H4 (cell line): ENCODE measurements around the gene NEDD4L. TPM values are rescaled to one million over a fixed set of nuclear protein-coding genes. Genes with fewer than 3 reads are reported as not detected.

Source experiments
- DNase-seq: peaks from one replicate; pipeline ENCODE4 v3.0.0-alpha.2; 2015; ENCODE audit warnings: low spot score
- total RNA-seq: library from RNA; depleted of rRNA; stranded (reverse); fragments of >200 nt; shearing (Covaris generic); gene quantifications from 2 replicates; pipeline ENCODE4 v1.2.3, GENCODE V29; 2014

The NEDD4L gene
- total RNA-seq, 1 experiment from 2014 or later: 20.4 TPM

DNA sequence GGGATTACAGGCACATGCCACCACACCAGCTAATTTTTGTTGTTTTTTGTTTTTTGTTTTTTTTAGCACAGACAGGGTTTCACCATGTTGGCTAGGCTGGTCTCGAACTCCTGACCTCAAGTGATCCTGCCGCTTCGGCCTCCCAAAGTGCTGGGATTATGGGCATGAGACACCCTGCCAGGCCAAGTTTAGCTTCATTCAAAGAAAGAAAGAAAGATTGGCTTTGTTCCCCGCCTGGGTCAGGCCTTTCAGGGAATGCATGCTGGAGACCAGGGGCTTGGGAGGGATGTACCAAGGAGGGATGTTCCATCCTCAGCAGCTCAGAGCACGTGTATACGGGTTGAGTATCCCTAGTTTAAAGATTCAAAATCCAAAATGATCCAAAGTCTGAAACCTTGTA lies 301.8 kb downstream of the NEDD4L start:
- DNase-seq: no peak

DNA sequence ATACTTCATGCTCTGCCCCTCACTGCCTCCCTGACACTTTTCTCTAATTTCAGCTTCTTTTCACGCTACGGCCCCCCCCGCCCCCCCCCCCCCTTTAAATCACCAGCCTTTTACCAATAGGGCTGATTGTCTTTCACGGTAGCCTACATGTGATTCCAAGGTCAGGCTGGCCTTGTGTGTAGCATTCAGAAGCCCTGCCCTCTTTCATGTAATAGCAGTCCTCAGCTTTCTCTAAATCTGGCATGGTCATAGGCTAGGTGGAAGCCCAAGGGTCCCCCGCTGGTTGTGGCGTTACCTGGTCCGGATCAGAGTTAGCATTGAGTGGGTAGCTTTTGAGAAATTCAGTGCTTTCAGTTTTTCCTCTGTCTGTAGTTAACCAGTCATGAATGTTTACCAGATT lies 303.1 kb downstream of the NEDD4L start:
- DNase-seq: no peak

GRCh38 chr18:58348517-58348916 lies 304.5 kb downstream of the NEDD4L start:
- DNase-seq: no peak

- no peak for DNase-seq
Observed at GRCh38 chr18:58348951-58349350, 304.9 kb downstream of the NEDD4L start.

DNA sequence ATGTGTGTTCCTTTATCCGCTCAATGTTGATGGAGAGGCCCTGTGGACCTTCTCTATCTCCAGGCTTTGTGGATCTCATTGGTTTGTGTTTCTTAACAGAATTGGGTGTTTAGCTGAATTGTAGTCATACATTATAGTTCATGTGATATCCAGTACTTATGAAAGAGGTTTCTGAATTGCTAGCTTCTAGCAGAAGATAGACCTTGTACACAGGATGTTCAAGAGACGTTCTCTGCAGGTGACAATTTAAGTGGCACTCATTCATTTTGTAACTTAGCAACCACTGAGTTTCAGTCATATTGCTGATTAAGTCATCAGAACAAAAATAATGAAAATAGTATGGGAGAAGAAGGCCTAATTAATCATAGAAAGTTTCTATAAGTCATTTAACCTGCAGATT lies 305.6 kb downstream of the NEDD4L start:
- DNase-seq: no peak

DNA sequence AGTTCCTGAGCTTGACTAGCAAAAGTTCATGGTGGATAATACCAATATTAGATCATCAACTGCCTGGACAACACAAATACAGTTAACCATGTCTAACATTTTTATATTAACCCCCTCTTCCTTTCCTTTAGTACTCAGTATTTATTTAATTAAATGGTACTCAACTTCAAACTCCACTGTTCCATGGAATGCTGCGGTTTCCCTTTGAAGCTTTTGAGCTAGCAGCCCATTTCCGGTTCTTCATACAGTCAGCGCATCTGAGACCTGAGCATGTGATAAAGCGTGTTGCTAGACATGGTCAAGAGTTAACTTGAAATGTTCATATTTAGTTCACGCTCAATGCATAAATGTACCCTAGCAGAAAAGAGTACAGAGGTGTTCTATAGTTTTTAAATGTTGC lies 306.5 kb downstream of the NEDD4L start:
- DNase-seq: no peak

DNA sequence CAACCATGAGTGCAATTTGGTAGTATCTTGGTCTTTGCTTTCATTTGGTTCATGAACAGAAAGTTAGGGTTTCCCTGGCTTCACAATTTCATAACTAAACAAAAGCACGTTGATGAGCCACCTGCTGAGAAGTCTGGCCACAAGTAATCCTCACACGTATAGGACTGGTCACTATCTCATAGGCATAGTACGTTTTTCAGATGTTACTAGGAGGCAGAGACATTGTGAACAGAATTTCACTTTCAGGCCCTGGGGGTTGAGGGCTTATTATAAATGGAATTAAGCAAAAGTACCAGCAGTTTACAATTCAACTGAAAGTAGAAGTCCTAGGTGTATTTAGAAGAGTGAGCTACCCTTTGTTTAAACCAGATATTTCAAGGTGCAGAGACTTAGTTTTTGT lies 307.8 kb downstream of the NEDD4L start:
- DNase-seq: no peak

- no peak for DNase-seq
Observed at GRCh38 chr18:58353581-58353980, 309.6 kb downstream of the NEDD4L start.

GRCh38 chr18:58354051-58354450 lies 310.0 kb downstream of the NEDD4L start:
- no peak for DNase-seq

DNA sequence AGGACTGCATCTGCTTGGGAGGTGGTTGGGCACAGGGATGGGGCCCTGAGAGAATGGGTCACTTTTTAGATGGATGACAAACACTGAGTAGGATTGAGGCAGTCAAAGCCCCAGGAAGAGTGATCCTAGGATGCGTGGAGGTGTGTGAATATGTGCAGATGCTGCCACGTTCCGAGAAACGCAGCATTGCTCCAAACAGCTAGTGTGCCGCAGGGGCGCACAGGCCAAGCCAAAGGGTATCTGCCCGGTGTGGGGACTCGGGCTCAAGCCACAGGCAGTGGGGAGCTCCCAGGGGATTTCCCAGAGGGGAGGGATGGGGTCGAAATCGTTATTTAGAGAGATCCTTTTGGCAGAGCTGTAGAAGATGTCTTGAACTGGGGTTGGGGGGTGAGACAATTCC lies 310.8 kb downstream of the NEDD4L start:
- no peak for DNase-seq

DNA sequence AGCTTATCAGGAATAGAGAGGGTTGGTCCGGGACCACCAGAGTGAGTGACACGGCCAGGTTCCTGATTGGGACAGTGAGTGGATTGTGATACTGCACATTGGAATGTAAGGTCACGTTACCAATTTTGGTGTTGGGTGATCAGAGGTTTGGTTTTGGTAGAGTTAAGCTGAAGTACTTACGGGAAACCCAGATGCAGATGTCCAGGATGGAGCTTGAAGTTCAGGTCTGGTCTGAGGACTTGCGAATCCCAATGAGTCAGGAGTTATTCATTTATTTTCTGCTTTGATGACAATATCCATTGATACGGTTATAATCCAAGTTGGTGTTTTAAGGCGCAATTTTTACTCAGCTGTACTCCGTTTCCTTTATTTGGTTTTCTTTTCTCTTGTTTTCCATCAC lies 311.2 kb downstream of the NEDD4L start:
- no peak for DNase-seq

GRCh38 chr18:58359218-58359617 lies 315.2 kb downstream of the NEDD4L start:
- DNase-seq: no peak

DNA sequence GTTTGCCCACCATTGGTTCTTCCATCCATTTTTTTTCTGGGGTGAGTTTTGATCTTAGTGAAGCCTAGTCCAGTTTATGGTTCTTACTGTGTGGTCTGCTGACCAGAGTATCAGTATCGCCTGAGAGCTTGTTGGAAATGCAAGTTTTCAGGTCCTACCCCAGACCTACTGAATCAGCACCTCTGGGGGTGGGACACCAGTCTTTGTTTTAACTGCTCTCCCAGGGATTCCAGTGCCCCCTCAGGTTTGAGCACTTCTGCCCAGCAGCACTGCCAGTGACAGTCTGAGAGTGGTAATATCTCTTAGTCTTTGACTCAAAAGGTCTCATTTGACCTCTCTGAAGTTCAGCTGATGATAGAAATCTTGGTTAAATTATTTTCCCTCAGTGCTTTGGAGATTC lies 315.6 kb downstream of the NEDD4L start:
- no peak for DNase-seq

- no peak for DNase-seq
Observed at GRCh38 chr18:58360324-58360723, 316.3 kb downstream of the NEDD4L start.

DNA sequence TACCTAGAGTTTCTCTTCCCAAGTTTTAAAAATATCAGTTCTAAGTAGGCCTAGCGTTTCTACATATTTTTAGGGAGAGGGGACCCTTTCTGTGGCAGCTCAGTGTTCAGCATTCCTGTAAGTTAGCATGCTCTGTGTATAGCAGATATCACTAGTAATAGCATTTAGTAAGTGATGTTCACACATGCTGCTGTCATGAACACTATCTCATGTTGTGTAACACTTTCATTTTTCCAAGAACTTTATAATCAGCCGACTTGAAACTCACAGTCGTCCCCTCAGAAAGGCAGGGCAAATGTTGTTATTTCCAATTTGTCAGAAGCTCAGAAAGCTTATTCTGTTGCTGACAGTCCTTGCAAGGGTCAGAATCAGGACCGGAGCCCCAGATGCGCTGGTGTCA lies 317.2 kb downstream of the NEDD4L start:
- DNase-seq: no peak

GRCh38 chr18:58362027-58362575 lies 318.1 kb downstream of the NEDD4L start:
- peak; percentile 93 for DNase-seq

- DNase-seq: peak; percentile 45
Observed at GRCh38 chr18:58362829-58363271, 318.8 kb downstream of the NEDD4L start.

- no peak for DNase-seq
Observed at GRCh38 chr18:58363767-58364540, 319.9 kb downstream of the NEDD4L start.

DNA sequence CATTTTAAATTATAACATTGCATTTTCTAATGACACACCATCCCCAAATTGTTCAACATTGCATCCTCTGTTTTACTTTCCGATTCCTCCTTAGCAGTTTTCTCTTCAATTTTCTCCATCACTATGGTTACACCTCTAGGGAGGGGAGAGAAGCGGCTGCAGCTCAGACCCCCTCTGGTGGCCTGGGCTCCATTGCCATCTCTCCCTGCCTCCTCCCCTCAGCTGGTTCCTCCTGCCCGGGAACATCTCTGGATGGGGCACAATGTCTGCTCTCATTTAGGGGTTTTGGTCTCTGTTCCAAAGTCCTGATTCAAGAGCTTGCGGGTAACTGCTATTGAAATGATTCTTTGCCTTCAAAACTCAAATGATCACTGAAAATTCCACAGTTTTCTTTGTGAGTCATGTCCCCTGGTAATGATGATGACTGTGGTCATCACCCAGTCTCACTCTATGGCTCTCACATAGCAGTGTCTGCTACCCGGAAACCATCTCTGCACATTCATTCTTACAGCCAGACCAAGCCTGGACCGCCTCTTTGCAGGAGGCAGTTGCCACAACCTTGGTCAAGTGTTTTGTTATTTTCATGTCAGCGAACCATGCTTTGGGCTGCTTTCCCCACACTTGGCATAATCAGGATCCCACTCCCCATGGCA lies 321.0 kb downstream of the NEDD4L start:
- DNase-seq: no peak

- DNase-seq: no peak
Observed at GRCh38 chr18:58367425-58368140, 323.6 kb downstream of the NEDD4L start.

- no peak for DNase-seq
Observed at GRCh38 chr18:58369616-58370015, 325.6 kb downstream of the NEDD4L start.

DNA sequence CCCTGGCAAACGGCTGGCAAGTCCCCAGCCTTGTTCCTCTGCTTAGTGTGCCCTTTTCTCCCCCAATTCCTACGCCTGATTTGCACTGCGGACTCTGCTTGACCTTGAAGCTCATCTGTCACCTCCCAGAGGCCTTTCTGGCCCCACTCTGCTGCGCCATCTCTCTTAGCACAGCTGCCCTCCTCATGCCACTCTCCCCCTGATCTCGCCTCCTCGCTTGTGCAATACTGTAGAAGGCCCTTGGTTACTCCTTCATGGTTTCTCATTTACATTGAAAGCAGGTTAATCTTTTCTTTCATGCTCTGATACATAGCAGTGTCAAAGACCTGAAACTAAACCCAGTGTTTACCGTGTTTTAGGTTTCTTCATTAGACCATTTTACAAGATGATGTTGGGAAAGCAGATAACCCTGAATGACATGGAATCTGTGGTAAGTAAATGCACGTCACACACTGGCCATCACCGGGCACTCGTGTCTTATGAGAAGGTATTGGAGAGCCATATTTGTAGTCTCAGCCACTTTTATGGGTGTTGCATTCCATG lies 326.1 kb downstream of the NEDD4L start:
- DNase-seq: no peak
